ENCODE data around the gene SLC45A2.
A peak's percentile ranks its signal among the peaks of the same experiment; 100 is the strongest.
"Not testable (repeated sequence)": the region's sequence is repeated elsewhere in the genome, so short reads cannot be mapped to it uniquely, and the experiment has no call there.

The SLC45A2 gene

GRCh38 chr5:34011536-34011935, 27.0 kb upstream of the SLC45A2 start:
- DNase-seq, result no peak
- in situ Hi-C loops (cut with HindIII; ENCODE audit: low pct_ligation_motif_present, low sequenced_read_pairs), result no loop called here
- no peak overlapping the region for H3K4me3 ChIP-seq (ENCODE audit: low read depth, low read length)
- no peaks in the 10 kb centered on the region for H3K27me3 ChIP-seq (replicated peaks)
- no peak overlapping the region for H3K27ac ChIP-seq
- no peaks in the 10 kb centered on the region for H3K36me3 ChIP-seq (replicated peaks)
- no peak for TF ChIP-seq CTCF (IDR thresholded peaks at IDR 0.05; ENCODE audit: low read depth, low read length, missing control alignments)

GRCh38 chr5:34010146-34010545, 25.7 kb upstream of the SLC45A2 start:
- H3K36me3 ChIP-seq (replicated peaks); H3K27me3 ChIP-seq (replicated peaks); H3K4me3 ChIP-seq (ENCODE audit: low read depth, low read length); DNase-seq; H3K27ac ChIP-seq; in situ Hi-C loops (cut with HindIII; ENCODE audit: low pct_ligation_motif_present, low sequenced_read_pairs): not testable (repeated sequence)

GRCh38 chr5:34009610-34010009, 25.1 kb upstream of the SLC45A2 start:
- no peaks in the 10 kb centered on the region for H3K27me3 ChIP-seq (replicated peaks)
- H3K4me3 ChIP-seq (ENCODE audit: low read depth, low read length), result no peak overlapping the region
- in situ Hi-C loops (cut with HindIII; ENCODE audit: low pct_ligation_motif_present, low sequenced_read_pairs), result no loop called here
- TF ChIP-seq CTCF (IDR thresholded peaks at IDR 0.05; ENCODE audit: low read depth, low read length, missing control alignments), result no peak
- DNase-seq, result no peak
- no peak overlapping the region for H3K27ac ChIP-seq
- no peaks in the 10 kb centered on the region for H3K36me3 ChIP-seq (replicated peaks)

- no peaks in the 10 kb centered on the region for H3K27me3 ChIP-seq (replicated peaks)
- peak overlapping the region; percentile 83 for H3K4me3 ChIP-seq (ENCODE audit: low read depth, low read length)
- no peak for DNase-seq
- no peaks in the 10 kb centered on the region for H3K36me3 ChIP-seq (replicated peaks)
- in situ Hi-C loops (cut with HindIII; ENCODE audit: low pct_ligation_motif_present, low sequenced_read_pairs), result no loop called here
- peak overlapping the region; percentile 81 for H3K27ac ChIP-seq
- no peak for TF ChIP-seq CTCF (IDR thresholded peaks at IDR 0.05; ENCODE audit: low read depth, low read length, missing control alignments)
Measured at GRCh38 chr5:34008802-34009201, 24.3 kb upstream of the SLC45A2 start.

GRCh38 chr5:34007621-34008600, 23.4 kb upstream of the SLC45A2 start, which contains the start of gene AMACR:
AMACR (minus strand) TSS chr5:34008050; CDS start chr5:34008019, 31 bp downstream.
- in situ Hi-C loops (cut with HindIII; ENCODE audit: low pct_ligation_motif_present, low sequenced_read_pairs), result no loop called here
- no peak for TF ChIP-seq CTCF (IDR thresholded peaks at IDR 0.05; ENCODE audit: low read depth, low read length, missing control alignments)
- H3K36me3 ChIP-seq (replicated peaks), result no peaks in the 10 kb centered on the region
- no peaks in the 10 kb centered on the region for H3K27me3 ChIP-seq (replicated peaks)
- peak within 1 kb of the TSS; percentile 83 for H3K4me3 ChIP-seq (ENCODE audit: low read depth, low read length)
- peak within 1 kb of the TSS; percentile 81 for H3K27ac ChIP-seq
- peak; percentile 86 for DNase-seq

GRCh38 chr5:34007201-34007620, 22.7 kb upstream of the SLC45A2 start:
- Histone ChIP-seq H3K36me3 (replicated peaks) (no peaks in the 10 kb centered on the region), H3K27me3 (replicated peaks) (no peaks in the 10 kb centered on the region), H3K4me3 (ENCODE audit: low read depth, low read length) (peak overlapping the region; percentile 83), H3K27ac (peak overlapping the region; percentile 81)
- TF ChIP-seq CTCF (IDR thresholded peaks at IDR 0.05; ENCODE audit: low read depth, low read length, missing control alignments), result no peak
- no peak for DNase-seq
- in situ Hi-C loops (cut with HindIII; ENCODE audit: low pct_ligation_motif_present, low sequenced_read_pairs), result no loop called here
